A549 treated with Mapracorat at 1 μM for 4 hours (cell line): ENCODE results near the gene SH3BP2. TPM values are rescaled to one million over a fixed set of nuclear protein-coding genes. Genes with fewer than 3 reads are reported as not detected.

Experiments used
- total RNA-seq: library from RNA; stranded (reverse); fragments of 200-300 nt; extraction: Qiagen RNA extraction; gene quantifications from 5 replicates; pipeline ENCODE4 v1.2.3, GENCODE V29; 2022

SH3BP2 gene
- 2.7 to 5.6 TPM (median 4.0 TPM) in 5 replicates for total RNA-seq

DNA sequence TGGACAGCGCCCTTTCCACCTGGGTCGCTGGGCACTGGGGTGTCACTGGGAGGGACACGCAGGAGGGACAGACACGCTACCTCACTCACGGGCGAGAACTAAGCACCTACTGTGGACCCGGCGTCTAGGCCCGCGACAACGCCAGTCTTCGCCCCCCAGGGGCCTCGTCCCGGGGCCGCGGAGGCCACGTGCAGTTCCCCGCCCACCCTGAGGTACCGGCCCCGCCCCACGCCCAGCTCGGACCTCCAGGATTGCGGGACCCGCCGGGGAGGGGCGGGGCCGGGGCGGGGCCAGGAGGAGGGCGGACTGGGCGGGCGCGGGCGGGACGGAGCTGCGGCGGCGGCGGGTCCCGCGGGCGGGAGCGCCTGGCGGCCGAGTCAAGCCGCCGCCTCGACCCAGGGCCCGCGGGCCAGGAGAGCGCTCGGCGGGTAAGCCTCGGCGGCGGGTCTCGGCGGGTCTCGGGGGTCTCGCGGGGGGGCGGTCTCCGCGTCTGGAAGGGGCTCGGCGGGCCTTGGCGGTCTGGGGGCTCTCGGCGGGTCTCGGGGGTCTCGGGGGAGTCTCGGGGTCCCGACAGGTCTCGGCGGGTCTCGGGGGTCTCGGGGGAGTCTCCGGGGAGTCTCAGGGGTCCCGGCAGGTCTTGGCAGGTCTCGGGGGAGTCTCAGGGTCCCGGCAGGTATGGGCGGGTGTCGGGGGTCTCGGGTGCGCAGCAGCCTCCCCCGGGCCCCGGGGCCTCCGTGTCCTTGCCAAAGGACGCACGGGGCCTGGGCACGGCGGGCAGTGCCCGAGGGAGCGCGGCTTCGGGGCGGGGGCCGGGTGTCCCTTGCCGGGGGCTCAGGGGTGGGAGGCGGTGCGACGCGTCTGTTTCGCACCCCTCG is at the start of gene SH3BP2:
Gene SH3BP2 (plus strand): TSS at position 375 of the 875 bp plus-strand sequence. CDS start 27,533 bp downstream, outside the sequence.

GRCh38 chr4:2755821-2756690 is 36.8 kb upstream of the SH3BP2 start, which contains the start of gene TNIP2:
Gene TNIP2, minus strand, starts transcription at chr4:2756336. Its CDS starts 47 bp downstream, at chr4:2756289.

GRCh38 chr4:2843263-2843940 is 50.5 kb downstream of the SH3BP2 start, which contains the start of gene ADD1:
Gene ADD1, plus strand, starts transcription at chr4:2843844. Its CDS starts 32,072 bp downstream, at chr4:2875916.

Other genes starting within 250 kb of the SH3BP2 start
- 33.0 to 46.2 TPM (median 41.3 TPM) in 5 replicates for gene TNIP2, start 36.7 kb upstream of the SH3BP2 start, total RNA-seq
- 76.9 to 91.6 TPM (median 86.3 TPM) in 5 replicates for gene ADD1, start 50.8 kb downstream of the SH3BP2 start, total RNA-seq
- gene NOP14, start 170.3 kb downstream of the SH3BP2 start, total RNA-seq = 24.1 to 28.2 TPM (median 25.3 TPM) in 5 replicates
- gene GRK4, start 170.5 kb downstream of the SH3BP2 start, total RNA-seq = 1.1 to 1.8 TPM (median 1.4 TPM) in 5 replicates